A549 treated with GW870086 at 1 μM for 4 hours (cell line): ENCODE measurements around the gene LCE6A. TPM values are rescaled to one million over a fixed set of nuclear protein-coding genes. Genes with fewer than 3 reads are reported as not detected.

Experiments used
- total RNA-seq: library from RNA; stranded (reverse); fragments of 200-300 nt; extraction: Qiagen RNA extraction; gene quantifications from 5 replicates; pipeline ENCODE4 v1.2.3, GENCODE V29; 2022; ENCODE audit warnings: low read depth

LCE6A gene
- total RNA-seq, result not detected in 5 replicates

GRCh38 chr1:152842556-152842955 is at the start of gene LCE6A:
Gene LCE6A (plus strand): TSS chr1:152842856. CDS start chr1:152843521, 665 bp downstream.

GRCh38 chr1:152796421-152796820 is 46.2 kb upstream of the LCE6A start, which contains the start of gene LCE1D:
Gene LCE1D (plus strand): TSS chr1:152796721. CDS start chr1:152797795, 1,074 bp downstream.

GRCh38 chr1:152806576-152806975 is 36.1 kb upstream of the LCE6A start, which contains the start of gene LCE1C:
Gene LCE1C (minus strand): TSS chr1:152806651. CDS start chr1:152805478, 1,173 bp downstream.

GRCh38 chr1:152811671-152812070 is 31.0 kb upstream of the LCE6A start, which contains the start of gene LCE1B:
Gene LCE1B (plus strand): TSS chr1:152811971. CDS start chr1:152812447, 476 bp downstream.

GRCh38 chr1:152827173-152827572 is 15.5 kb upstream of the LCE6A start, which contains the start of gene LCE1A:
Gene LCE1A (plus strand): TSS chr1:152827473. CDS start chr1:152827473, 0 bp downstream.

GRCh38 chr1:152859696-152860095 is 17.0 kb downstream of the LCE6A start, which contains the start of gene LCE7A:
Gene LCE7A (plus strand): TSS chr1:152859996. CDS start chr1:152860698, 702 bp downstream.

GRCh38 chr1:152878042-152878441 is 35.4 kb downstream of the LCE6A start, which contains the start of gene SMCP:
Gene SMCP (plus strand): TSS chr1:152878322. CDS start chr1:152884423, 6,101 bp downstream.

Other genes with a start within 250 kb of the LCE6A start
- gene LCE3C, start 242.6 kb upstream of the LCE6A start, total RNA-seq, result not detected in 5 replicates
- gene LCE3B, start 229.0 kb upstream of the LCE6A start, total RNA-seq, result not detected in 5 replicates
- gene LCE3A, start 219.8 kb upstream of the LCE6A start, total RNA-seq, result not detected in 5 replicates
- gene LCE2D, start 179.5 kb upstream of the LCE6A start, total RNA-seq, result not detected in 5 replicates
- gene LCE2C, start 167.6 kb upstream of the LCE6A start, total RNA-seq, result not detected in 5 replicates
- gene LCE2B, start 156.7 kb upstream of the LCE6A start, total RNA-seq, result not detected in 5 replicates
- not detected in 5 replicates for gene LCE2A, start 144.5 kb upstream of the LCE6A start, total RNA-seq
- gene LCE4A, start 134.7 kb upstream of the LCE6A start, total RNA-seq, result not detected in 5 replicates
- gene KPRP, start 84.8 kb upstream of the LCE6A start, total RNA-seq, result 0.07 TPM in 1 of 5 replicates, not detected in the others
- gene LCE1F, start 67.7 kb upstream of the LCE6A start, total RNA-seq, result not detected in 5 replicates
- gene LCE1E, start 56.6 kb upstream of the LCE6A start, total RNA-seq, result 0.10 to 0.21 TPM in 2 of 5 replicates, not detected in the others
- not detected in 5 replicates for gene LCE1D, start 46.1 kb upstream of the LCE6A start, total RNA-seq
- gene LCE1C, start 36.2 kb upstream of the LCE6A start, total RNA-seq, result not detected in 5 replicates
- not detected in 5 replicates for gene LCE1B, start 30.9 kb upstream of the LCE6A start, total RNA-seq
- not detected in 5 replicates for gene LCE1A, start 15.4 kb upstream of the LCE6A start, total RNA-seq
- gene LCE7A, start 17.1 kb downstream of the LCE6A start, total RNA-seq, result not detected in 5 replicates
- gene SMCP, start 35.5 kb downstream of the LCE6A start, total RNA-seq, result not detected in 5 replicates
- gene IVL, start 65.7 kb downstream of the LCE6A start, total RNA-seq, result 0.10 to 0.15 TPM (median 0.10 TPM) in 3 of 5 replicates, not detected in the others
- gene SPRR5, start 104.3 kb downstream of the LCE6A start, total RNA-seq, result not detected in 5 replicates
- not detected in 5 replicates for gene SPRR4, start 127.8 kb downstream of the LCE6A start, total RNA-seq
- not detected in 5 replicates for gene SPRR1A, start 141.2 kb downstream of the LCE6A start, total RNA-seq
- not detected in 5 replicates for gene SPRR3, start 158.9 kb downstream of the LCE6A start, total RNA-seq
- gene SPRR1B, start 188.3 kb downstream of the LCE6A start, total RNA-seq, result not detected in 5 replicates
- not detected in 5 replicates for gene SPRR2D, start 198.3 kb downstream of the LCE6A start, total RNA-seq
- gene SPRR2A, start 214.7 kb downstream of the LCE6A start, total RNA-seq, result not detected in 5 replicates
- not detected in 5 replicates for gene SPRR2B, start 228.8 kb downstream of the LCE6A start, total RNA-seq